NCI-H2227 treated with DMSO at 0.1 percent for 48 hours (cell line): ENCODE results near the gene UBE2E2.

ENCODE experiments used
- DNase-seq: peaks from one replicate; lab custom pipeline; 2025; lab: John Stamatoyannopoulos, UW

UBE2E2 gene

DNA sequence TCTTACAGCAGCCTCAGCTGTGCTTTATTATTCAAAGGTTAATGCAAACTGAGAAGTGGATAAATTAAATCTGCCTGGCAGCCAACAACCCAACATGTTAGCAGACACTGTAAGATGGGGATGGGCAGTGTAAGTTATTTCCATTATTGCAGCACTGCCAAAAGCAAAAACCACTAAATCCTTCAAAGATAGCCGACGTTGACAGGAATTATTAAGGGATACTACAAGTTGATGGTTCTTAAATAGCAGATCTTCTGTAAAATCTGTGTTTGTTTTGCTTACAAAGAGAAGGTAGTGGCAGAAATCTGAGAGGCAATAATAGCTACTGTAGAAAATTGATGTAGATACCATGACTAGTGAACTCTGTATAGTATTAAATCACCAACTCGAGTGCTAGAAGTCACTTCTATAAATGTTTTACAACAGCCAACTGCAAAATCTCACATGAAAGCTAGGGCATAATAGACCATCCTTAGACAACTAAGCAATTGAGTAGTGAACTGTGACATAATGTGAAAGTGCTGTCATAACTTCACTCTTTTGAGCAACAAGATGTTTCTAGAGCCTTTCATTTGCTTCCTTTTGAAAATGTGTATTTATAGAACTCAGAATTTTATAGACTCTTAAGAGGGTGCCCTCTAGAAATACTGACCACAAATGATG, 278.6 kb downstream of the UBE2E2 start:
- DNase-seq = peak; percentile 85

DNA sequence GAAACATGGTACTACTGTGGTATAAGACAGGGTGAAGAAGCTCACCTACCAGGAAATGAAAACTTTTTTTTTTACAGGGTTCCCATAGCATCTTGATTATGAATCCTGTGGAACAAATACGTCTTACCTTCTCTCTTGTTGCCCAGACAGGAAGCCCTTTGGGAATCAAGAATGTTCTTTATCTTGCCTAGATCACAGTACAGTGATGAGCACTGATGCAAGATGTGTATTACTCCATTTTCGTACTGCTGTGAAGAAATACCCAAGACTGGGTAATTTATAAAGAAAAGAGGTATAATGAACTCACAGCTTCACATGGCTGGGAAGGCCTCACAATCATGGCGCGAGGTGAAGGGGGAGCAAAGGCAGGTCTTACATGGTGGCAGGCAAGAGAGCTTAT, 281.3 kb downstream of the UBE2E2 start:
- no peak for DNase-seq

DNA sequence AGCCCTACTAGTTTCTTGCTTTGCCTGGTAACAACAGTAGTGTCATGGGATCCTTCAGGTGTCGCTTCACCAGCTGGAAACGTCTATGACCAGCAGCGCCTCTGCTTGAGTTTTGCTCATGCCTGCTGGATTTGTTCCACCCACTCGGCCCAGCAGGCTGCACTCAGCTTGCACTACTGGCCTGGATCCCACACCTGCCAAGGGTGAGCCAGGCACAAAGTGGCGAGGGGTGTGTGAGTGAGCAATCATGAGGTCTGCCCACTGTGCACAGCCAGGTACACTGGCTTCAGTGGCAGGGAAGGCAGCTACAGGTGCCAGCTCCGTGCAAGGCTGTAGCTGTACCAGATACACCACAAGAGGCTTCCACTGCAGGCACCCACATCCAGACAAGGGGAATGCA, 282.8 kb downstream of the UBE2E2 start:
- no peak for DNase-seq

DNA sequence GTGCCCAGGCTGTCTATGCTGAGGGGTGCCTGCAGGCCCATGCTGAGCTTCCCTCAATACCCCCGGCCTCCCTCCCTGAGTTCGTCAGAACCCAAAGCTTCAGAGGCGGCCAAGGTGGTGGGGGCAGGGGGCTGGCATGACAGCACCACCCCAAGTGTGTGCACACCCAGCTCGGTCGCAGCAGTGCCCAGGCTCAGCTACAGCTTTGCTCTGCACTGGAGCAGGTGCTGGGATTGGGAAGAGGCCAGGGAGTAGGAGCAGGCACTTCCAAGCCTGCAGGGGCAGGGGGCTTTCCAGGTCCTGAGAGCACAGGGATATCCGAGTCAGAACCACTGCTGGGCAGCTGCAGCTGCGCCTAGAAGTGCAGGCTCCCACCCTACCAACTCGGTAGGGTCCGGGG, 283.9 kb downstream of the UBE2E2 start:
- DNase-seq = no peak

DNA sequence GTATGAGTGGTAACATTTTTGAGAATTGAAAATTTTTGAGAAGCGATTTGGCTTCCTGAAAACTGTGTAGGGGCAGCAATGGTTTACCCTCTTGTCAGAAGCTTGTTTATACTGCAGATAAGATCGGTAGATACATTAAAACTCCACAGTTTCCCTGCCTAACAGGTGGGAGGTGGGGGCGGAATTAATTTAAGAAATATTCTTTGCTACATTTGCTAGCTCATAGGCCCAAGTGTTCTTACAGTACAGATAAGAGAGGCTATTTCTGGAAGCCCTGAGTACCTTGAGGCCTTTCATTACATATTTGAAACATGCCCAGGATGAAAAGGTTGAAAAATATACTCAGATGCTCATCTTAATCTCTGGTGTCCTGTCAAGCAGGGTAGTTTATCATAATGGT, 285.5 kb downstream of the UBE2E2 start:
- DNase-seq = no peak

DNA sequence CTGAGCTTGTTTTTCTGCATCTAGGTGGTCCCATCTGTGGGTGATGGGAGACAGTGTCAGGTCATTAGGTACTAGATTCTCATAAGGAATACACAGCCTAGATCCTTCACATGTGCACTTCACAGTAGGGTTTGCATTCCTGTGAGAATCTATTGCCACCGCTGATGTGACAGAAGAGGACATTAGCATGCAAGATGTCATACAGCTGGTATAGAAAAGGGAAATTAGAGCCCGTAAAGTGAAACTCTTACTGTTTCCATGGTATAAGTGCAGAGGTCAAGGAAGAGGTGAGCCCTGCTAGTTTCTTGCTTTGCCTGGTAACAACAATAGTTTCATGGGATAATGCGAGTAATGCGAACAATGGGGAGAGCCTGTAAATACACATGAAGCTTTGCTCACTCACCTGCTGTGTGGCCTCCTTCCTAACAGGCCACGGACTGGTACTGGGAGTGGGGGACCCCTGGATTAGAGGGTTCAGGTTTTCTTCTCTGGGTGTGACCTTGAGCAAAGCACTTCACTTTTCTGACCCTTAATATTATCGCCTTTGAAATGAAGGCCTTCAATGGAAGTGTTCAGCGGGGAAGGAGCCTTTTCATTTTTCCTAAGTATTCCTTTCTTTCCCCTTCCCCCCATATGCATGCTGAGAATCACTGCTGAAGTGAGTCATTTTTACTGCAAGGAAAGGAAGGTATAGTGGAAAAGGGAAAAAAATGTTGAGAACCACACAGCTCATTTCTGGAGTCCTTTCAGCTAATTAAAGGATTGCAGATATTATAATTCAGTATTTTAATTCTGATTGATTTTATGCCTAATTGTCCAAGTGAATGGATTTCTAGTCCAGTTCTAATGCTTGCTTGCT, 286.4 kb downstream of the UBE2E2 start:
- DNase-seq = no peak

DNA sequence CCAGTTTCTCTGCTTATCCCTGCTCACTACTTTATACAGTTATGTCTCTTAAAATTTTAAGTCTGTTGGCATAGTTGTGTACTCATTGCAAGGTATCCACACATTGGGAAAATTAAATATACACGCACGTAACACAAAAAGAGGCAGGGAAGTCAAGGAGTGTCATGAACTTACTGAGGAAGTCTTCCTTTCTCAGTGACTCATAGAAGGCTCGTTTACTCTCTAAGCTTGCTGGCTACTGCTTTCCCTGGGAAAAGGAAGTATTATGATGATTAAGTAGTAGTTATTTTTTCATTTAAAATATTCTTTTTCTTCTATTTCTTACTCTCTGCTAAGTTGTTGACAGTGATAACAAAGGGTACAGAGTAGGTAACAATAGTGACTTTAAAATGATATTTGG, 287.3 kb downstream of the UBE2E2 start:
- DNase-seq = no peak

DNA sequence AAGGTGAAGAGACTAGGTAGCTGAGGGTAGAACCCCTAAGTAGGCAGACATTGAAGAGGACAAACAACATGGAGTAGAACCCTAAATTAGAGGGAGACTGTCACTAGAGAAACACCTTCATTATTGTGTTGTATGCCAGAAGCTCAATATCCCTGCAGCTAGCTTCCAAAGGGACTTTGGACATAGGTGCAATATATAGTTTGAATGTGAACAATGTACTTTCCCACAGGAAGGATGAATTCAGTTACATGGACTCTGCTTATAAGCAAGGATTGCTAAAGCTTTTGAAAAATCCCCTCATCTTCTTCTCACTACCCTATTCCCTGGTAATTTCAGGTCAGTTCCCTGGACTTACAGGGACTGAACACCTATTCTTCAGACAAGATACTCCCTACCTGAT, 288.9 kb downstream of the UBE2E2 start:
- no peak for DNase-seq

DNA sequence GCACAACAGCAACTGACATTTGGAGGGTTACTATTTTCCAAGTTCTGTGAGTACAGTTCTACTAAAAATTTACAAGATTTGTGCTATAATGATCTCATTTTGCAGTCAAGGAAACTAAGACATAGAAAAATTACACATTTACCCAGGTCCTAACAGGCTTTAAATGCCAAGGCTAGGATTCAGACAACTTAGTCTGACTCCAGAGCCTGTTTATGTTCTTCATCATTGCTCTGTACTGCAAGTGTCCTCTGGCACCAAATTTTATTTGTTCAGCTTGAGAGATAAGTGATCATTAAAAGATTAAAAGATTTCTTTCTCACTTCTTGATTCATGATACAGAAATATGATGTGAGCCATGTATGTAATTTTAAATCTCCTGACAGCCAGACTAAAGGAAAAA, 290.8 kb downstream of the UBE2E2 start:
- DNase-seq = no peak

DNA sequence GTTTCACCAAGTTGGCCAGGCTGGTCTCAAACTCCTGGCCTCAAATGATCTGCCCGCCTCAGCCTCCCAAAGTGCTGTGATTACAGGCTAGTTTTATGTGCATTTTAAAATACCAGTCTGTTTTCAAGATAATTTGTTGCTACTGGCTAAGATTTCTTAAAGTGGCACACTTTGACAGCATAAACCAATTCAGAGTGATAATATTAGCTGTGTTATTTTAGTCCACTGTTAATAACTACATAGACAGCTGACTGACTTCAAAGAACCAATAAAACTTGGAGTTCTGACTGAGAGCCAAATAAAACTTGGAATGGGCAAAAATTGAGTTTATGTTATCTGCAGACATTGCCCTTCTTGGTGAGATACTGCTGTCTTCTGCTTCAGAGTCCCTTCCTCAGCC, 291.8 kb downstream of the UBE2E2 start:
- DNase-seq = no peak

DNA sequence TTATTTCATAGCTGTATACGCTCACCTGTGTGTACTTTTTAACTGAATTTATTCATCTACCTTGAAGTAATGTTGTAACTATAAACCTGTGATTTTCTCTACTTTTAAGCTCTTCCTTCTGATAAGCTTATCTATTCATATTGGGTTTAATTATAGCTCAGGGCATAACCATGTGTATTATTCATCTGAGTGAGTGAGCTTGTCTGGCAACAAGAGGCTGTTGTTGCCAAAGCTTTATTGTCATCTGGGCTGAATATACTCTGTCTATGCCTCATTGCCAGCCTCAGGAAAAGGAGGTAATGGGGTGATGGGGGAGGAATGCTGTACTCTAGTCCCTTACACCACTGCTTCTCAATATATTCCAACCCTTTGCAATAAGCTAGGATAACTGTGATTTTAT, 292.4 kb downstream of the UBE2E2 start:
- no peak for DNase-seq

DNA sequence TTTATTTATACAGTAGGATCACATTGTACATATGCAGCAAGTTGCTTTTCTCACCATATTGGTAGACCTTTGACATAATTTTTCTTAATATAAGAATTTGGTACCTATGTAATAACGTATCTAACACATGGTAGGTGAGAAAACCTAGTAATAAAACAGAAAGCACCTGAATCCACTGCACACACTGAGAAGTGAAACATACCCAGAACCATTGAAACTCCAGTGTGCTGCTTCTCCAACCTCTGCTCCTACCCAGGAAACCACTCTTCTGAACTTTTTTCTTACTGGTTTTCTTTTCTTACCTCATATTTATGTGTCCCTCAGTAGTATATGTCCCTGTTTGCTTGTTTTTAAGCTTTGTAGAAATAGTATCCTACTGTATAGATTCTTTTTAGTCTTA, 293.0 kb downstream of the UBE2E2 start:
- no peak for DNase-seq

DNA sequence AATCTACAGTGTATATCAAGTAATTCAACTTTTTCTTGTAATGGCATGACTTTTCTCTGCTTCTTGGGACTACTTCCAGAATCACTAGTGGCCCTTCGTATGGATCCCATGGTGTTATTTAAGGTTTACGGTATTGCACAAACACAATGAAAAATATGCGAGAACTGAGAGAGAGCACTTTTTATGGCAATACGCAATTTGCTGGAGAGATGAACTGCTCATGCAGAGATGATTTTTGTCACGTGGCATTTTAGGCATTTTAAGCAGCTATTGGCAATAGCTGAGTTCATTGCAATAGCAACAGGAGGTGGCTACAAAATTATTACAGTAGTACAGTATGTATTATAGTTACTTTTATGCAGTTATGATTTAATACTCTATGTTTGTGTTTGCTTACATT, 294.0 kb downstream of the UBE2E2 start:
- no peak for DNase-seq

DNA sequence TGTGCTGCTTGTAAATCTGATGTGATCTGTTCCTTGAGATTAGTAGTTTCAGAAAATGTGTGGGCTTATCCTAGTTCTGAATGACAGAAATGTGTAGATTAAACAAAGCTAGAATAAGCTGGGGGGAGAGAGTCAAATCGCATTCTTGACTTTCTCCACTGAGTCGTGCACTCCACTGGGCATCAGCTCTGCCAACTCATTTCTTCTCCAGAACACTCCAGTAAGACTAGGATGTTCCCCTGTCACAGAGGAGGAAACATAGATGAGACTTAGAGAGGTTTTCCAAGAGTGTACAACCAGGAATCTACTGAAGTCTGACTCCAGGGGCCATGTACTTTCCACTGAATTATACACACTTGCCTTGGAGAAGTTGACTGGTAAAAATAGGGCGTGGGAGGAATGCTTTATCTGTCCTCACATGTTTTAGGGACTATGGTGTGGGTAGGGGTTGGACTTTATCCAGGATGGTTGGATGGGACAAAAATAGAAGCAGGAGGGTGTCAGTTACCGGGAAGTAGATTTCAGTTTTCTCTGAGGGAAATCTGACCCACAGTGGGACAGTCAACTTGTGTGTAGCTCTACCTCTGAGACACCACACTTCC, 298.2 kb downstream of the UBE2E2 start:
- DNase-seq = no peak

DNA sequence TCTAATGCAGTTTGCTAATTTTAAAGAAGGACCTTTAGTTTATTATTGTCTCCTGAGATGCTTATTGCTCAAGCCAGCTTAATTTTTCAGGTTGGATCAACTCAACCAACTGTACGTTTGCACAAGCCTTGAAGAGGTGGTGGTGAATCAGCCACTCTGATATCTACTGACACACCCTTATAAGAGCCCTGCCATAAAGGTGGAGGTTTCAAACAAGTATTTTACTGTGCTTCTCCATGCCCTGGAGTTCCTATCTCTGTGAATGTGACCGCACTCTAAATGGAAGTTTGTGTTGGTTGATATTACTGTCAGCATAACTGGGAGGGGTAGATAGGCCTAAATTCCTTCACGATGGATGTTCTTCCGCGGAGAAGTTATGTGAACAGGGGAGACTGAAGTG, 305.3 kb downstream of the UBE2E2 start:
- DNase-seq = no peak

DNA sequence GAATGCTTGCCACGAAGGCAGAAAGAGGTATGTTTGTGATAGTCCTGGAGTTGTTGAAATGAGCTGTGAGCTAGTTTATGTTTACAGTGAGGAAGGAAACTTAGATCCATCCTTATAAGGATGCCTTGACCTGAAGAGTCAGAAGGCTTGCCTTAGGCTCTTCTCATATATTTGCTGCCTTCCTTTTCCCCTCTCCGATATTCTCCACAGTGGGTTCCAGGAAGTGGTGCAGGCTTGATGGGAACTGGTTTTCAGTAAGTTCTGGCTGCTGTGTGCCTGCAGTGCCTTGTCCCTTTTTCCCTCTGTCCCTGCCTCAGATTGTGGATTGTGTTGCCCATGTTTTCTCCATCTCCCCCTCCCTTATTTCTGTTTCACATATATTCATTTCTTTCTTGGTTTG, 315.3 kb downstream of the UBE2E2 start:
- no peak for DNase-seq

DNA sequence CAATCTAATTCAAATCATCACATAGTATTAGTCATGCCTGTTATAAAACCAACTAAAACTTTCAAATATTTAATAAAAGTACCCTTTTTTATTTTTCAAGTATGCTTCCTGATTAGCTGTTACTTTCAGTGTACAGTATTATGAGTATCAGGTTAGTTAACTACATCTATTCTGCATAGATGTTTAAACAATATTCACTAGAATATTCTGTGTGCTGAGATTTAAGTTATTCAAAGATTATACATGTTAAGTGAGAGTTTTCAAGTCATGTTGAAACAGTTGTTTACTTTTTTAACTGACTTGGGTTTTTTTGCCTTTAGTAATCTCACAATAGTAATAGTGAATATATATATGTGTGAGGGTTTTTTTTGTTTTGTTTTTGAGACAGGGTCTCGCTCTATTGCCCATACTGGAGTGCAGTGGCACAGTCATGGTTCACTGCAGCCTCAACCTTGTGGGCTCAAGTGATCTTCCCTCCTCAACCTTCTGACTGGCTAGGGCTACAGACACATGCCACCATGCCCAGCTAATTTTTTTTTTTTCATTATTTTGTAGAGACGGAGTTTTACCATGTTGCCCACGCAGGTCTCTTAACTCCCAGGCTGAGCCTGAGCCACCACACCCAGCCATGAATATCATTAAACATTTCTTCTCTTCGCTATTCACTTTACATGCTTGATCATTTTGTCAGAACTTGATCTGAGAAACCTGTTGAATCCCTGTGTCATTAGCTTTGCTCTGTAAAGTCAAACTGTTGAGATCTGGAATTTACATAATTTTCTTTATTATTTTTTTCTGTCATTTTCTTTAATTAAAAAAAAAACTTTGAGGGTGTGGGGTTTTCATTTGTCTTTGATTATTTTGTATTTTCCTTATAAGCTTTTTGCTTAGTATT, 316.4 kb downstream of the UBE2E2 start:
- DNase-seq = no peak

DNA sequence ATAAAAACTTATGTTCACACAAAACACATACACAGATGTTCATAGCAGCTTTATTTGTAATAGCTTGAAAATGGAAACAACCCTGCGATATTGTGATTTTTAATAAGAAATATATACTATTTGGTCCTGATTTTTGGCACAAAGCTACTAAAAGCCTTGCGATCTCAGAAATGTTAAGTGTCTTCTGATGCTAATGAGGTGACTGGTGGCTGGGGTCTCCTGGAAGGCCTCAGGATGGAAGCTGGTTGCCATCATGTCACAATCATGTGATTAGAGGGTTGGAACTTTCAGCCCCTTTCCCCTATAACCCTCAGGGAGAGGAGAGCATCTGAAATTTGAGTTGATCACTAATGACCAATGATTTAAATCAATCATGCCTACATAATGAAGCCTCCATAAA, 324.2 kb downstream of the UBE2E2 start:
- no peak for DNase-seq

DNA sequence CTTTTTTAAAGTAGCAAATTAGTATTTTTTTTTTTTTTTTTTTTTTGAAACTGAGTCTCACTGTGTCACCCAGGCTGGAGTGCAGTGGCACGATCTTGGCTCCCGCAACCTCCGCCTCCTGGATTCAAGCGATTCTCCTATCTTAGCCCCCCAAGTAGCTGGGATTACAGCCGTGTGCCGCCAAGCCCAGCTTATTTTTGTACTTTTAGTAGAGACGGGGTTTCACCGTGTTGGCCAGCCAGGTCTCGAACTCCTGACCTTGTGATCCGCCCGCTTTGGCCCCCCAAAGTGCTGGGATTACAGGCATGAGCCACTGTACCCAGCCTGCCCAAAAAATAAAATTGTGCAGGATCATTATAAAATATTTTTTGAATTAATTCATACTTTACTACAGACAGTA, 330.5 kb downstream of the UBE2E2 start:
- DNase-seq = no peak

DNA sequence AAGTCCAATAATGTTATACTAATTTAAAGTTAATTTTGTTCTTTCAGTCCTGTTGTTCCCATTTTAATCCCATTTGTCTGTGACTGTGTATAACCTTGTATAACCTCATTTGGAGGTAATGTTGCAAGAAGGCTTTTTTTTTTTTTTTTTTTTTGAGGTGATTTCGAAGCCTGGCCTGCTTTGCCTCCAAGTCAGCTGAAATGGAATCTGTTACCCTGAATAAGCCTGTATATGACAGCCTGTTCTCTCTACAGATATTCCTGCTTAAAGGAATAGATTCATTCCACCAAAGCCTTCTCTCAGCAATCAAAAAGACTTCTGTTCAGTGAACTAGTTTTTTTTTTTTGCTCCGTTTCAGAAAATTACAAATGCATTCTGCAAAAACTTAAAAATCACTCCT, 330.9 kb downstream of the UBE2E2 start:
- no peak for DNase-seq

DNA sequence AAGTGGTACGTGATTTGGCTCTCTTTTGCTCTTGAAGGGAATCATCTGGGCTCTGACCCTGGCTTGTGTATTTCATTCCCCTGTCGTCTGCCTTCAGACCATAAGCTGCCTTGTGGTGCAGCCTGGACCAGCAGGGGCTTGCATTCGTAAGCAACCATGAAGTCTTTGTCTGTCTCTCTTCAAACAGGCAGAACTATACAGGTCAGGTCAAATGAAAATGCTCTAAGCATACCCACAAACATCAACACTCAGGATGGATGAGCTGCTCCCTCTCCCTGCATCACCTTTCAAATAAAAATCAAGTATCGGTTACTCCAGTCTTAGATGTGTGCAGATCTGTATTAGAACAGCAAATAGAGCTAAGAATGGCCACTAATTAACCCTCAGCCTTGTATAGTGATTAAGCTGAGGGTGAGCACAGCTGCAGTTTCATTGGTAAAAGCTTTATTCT, 334.0 kb downstream of the UBE2E2 start:
- peak; percentile 53 for DNase-seq

DNA sequence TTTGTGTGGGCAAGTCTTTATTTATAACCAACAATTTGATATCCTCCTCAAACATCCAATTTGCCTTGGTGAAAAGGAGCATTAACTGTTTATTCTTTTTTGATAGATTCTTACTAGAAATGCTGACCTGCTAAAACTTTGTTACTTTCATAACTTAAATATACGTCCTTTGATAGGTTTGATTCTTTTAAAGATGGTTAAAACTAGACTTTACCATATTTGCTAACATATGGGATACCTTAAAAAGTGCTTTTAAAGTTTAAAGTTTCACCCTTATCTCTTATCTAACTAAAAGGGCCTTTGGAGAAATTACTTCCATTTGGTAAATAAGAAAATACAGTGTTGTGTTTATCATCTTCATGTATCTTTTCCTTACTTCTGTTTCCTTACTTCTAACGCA, 336.1 kb downstream of the UBE2E2 start:
- DNase-seq = no peak
